ENCODE measurements around the gene TYW5.

GRCh38 chr2:199988151-199988550, 32.9 kb upstream of the TYW5 start:
- TF ChIP-seq CTCF (IDR thresholded peaks at IDR 0.05) (no peak), REST (IDR thresholded peaks at IDR 0.05; ENCODE audit: insufficient read depth in 1 of 2, low read depth in 2 of 2, low read length in 1 of 2) (no peak), TCF7L2 (IDR thresholded peaks at IDR 0.05; ENCODE audit: low read depth, low read length) (no peak), POLR2AphosphoS5 (IDR thresholded peaks at IDR 0.05; ENCODE audit: low read depth, low read length) (no peak), SIN3A (IDR thresholded peaks at IDR 0.05; ENCODE audit: borderline replicate concordance, insufficient read depth, low read depth, low read length) (no peak)
